Suprapubic skin (tissue), 3 donors: Measurements from ENCODE around the gene HOATZ.

Source experiments
- EP300 ChIP-seq: sonication (generic); formaldehyde crosslinking; IDR thresholded peaks from one replicate; pipeline ENCODE4 v1.6.1; 2017; ENCODE audit warnings: antibody characterized with exemption
- POLR2A ChIP-seq, 2 donors: fragments of 450-650 bp; IDR thresholded peaks; one replicate each; pipeline ENCODE4 v1.6.1; 2017; ENCODE audit warnings: antibody characterized with exemption in 2 of 2, mild to moderate bottlenecking in 2 of 2, moderate library complexity in 2 of 2
- TF ChIP-seq, protein P1 (sequence below), 2 donors: fragments of 200-600 bp in 1 of 2; fragments of 450-650 bp in 1 of 2; sonication (generic) in 1 of 2; IDR thresholded peaks; one replicate each; pipeline ENCODE4 v1.5.1; 2016 to 2019; ENCODE audit warnings: antibody characterized with exemption in 2 of 2, mild to moderate bottlenecking in 1 of 2, moderate library complexity in 1 of 2

GRCh38 chr11:111532365-111532709 is 17.8 kb downstream of the HOATZ start:
- TF ChIP-seq, protein P1, sequence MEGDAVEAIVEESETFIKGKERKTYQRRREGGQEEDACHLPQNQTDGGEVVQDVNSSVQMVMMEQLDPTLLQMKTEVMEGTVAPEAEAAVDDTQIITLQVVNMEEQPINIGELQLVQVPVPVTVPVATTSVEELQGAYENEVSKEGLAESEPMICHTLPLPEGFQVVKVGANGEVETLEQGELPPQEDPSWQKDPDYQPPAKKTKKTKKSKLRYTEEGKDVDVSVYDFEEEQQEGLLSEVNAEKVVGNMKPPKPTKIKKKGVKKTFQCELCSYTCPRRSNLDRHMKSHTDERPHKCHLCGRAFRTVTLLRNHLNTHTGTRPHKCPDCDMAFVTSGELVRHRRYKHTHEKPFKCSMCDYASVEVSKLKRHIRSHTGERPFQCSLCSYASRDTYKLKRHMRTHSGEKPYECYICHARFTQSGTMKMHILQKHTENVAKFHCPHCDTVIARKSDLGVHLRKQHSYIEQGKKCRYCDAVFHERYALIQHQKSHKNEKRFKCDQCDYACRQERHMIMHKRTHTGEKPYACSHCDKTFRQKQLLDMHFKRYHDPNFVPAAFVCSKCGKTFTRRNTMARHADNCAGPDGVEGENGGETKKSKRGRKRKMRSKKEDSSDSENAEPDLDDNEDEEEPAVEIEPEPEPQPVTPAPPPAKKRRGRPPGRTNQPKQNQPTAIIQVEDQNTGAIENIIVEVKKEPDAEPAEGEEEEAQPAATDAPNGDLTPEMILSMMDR (IDR thresholded peaks at IDR 0.05), result no peak
- TF ChIP-seq POLR2A (IDR thresholded peaks at IDR 0.05), result no peak
- TF ChIP-seq EP300, result no peak
